ENCODE measurements around the gene SLIT3.
"Not testable (repeated sequence)": the region's sequence is repeated elsewhere in the genome, so short reads cannot be mapped to it uniquely, and the experiment has no call there.

The SLIT3 gene

DNA sequence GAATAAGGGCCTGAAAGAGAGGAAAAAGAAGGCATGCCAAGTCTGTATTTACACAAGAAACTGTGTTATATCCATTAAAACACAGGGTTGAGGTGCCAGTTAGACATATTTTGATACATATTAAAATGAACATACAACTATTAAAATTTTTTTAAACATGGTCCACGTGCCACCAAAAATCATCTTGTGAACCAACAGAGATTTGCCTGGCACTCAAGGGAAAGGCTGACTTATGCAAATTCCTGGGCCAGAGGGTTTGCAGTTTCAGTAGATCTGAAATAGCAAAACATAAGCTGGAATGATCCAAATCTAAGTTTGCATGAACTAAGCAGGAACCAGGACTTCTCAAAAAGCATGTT is 168.7 kb downstream of the SLIT3 start:
- DNase-seq = no peak

DNA sequence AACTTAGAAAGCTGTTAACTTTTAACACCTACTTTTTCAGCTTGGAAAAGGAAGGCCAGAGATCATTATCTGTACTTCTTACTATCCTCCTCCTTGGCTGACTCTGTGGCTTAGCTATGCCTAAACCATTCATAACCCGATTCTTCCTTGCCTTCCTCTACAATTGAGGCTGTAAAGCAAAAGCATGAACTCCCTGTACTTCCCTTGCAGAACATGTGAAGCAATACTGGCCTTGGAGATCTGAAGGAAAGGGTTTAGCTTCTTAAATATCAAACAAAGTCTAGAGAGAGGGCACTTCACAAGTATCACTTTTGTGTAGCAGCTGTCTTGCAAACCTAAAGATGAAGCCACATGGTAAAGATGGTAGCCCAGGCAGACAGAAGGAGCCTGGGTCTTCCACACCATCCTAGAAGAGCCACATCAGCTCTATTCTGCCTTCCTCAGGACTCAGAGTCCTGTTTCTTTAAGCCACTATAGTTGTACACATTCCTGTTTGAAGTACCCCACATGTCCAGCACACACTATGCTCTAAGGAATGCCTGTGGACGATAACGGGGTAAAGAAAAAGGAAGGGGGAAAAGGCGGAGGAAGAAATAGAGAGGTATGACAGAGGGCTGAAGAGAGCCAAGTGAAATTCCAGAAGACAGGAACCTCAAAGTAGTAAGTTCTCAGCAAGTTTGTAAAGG is 169.2 kb downstream of the SLIT3 start:
- DNase-seq = no peak

DNA sequence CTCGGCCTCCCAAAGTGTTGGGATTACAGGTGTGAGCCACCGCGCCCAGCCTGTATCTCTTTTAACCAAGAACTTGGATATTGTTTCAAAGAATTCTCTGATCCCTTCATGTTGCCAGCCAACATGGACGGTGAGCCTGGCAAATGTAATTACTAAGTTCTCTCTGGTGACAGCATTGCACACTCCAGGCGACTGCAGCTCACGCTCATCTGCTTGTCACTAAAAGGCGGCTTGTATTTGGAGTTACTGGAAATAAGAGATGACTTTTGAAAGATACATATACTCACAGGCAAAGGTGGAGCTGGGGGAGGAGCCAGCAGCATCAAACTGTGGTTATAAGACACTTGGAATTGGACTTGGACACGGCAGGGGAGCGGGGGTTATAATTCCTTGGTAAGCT is 172.3 kb downstream of the SLIT3 start:
- no peak for DNase-seq

DNA sequence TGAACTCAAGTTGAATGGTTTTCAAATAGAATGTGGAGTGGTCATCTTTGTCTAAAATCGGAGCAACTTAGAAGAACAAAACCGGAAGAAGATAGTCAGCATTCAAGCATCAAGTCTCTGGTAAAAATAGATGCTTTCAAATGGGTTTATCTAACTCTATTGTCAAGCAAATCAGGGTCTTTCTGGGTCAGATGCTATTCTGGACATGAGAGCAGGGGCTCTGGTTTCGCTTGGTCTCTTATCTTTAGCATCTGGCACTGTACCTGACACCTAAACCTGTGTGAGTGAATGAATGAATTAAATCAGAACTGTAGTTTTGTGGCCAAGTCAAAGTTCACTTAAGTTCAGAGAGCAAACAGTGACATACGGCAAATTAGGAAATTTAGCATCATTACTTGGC is 173.5 kb downstream of the SLIT3 start:
- no peak for DNase-seq

DNA sequence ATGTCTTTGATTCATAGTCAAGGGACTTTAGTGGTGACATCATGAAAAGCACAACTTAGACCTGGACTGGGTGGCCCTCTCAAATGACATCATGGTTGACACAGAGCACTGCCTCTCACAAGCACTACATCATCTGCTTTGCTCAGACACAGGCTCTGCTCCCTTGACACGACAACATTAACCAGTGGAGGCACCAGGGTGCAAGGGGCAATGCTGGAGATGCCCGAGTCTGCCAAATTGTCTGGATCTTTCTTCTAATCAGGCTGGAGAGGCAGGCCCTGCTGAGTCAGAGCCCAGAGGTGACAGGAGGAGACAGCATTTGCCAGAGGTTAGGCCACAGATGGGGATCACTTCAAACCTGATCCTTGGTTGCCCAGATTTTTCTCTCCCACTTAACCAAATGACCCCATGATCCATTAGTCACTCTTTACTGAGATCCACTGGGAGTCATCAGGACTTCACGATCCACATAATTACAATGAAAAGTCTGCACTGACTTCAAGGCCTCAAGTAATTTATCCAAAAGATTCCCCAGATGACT is 174.4 kb downstream of the SLIT3 start:
- no peak for DNase-seq

DNA sequence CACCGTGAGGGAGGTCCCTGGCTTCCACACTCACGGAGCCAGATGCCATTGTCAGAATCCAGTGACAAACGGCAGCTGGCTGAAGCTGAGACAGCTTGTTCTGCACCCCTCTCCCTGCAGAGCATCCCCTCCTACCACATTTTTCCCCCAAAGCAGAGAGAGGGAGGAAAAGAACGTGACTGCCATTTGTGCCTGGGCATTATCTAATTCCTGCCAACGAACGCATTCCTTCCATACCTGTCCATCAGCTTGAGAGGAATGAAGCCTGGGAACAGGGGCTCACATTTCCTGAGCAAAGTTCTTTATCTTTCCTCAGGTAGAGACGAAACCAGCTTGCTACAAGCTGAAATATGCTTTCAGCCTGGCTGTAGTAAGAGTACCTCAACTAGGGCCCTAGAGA is 175.4 kb downstream of the SLIT3 start:
- DNase-seq = no peak

DNA sequence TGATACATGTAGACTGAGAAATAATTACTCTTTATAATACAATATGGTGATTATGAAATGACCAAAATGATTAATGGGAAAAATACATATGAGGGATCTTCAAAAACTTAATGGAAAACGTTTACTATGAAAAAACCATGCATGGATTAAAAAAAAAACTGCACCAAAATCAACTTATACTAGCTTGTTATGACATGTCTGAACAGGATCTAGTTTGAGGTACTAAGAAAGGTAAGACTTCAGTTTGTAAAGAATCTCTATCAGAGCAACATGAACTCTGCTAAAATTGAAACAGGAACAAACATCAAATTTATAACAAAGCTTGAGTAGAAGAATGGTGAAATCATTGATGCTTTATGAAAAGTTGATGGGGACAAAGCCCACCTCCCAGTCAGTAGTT is 178.0 kb downstream of the SLIT3 start:
- no peak for DNase-seq

DNA sequence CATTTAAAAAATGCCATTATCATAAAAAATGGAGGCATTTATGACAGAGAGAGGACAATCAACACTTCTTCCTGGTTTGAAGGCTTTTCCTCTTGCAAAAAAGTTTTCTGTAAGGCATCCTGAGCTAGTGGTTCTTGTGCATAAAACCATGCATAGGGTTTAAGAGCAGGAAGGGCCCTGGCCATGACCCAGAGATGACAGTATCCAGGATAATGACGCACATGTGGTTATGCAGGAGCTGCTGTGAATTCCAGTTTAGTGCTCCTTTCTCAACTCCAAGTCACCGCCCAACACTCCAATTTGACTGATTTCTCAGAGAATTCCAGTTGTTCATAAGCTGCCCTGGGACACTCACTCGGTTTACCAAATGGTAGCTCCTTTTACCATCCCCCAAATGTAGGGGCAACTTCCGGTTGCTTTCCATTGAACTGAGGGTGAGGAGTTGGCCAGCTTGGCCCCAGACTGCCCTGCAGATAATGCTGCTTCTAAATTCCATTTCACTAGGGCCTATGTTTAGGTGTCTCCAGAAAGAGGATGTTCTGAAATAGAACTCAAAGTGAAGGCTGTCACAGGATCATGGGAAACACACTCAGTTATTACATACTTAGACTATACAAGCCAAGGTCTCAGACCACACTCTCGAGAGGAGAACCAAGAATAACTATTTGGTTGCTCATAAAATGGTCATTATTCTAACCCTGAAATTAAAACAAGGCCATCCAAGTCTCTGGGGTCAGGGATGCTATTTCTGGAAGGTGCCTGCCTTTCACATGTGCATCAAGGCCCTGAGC is 179.1 kb downstream of the SLIT3 start:
- DNase-seq = no peak

DNA sequence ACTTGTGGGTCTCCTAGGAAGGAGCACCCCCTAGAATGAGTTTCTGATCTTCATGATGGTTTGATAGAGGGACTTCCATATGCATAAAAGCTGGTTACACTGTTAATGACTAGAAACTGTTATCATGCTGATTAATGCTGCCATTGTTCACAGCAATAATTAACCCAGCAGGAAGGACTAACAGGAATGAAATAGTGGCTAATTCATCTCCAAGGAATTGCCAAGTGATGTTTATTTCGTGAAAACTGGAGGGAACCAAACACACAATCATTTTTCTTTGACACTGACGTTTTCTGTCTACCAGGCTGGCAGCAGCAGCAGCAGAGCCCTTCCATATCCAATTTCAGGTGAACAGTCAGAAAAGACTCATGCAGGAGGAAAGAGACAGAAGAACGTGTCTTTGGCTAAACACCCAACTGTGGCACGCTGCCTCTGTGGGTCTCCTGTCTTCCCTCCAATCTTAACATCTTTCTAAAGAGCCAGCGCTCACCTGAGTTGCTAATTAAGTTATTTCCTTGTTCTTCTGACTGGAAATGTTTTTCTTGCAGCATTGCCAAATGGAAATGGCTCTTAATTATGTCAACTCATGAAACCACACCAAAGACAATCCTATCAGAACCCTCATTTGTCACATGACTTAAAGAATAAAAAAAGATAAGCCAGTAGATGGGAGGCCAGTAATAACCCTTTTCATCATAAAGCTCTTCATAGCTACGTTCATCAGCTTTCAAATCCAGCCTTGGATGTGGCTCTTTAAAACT is 181.5 kb downstream of the SLIT3 start:
- DNase-seq = no peak

DNA sequence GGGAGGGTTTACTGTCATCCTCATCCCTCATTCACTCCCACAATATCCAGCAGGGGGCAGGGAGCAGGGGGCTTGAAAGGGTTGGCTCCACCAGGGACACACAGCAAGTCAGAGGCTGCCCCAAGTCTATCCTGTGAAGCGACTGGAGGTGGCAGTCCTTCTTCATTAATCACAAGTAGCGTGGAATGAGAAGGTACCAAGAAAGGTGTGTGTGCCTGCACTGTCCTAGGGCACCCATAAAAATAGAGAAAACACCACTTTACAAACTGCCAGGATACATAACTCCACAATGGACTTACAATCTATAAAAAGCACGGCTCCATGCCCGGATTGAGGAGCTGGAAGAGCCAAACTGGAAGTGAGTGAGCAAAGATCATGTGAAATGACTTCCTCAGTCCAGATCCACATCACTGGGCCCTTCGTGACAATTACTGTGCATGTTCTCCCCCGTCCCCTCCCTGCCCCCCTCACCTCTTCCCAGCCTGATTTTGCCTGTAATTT is 183.9 kb downstream of the SLIT3 start:
- DNase-seq = no peak

DNA sequence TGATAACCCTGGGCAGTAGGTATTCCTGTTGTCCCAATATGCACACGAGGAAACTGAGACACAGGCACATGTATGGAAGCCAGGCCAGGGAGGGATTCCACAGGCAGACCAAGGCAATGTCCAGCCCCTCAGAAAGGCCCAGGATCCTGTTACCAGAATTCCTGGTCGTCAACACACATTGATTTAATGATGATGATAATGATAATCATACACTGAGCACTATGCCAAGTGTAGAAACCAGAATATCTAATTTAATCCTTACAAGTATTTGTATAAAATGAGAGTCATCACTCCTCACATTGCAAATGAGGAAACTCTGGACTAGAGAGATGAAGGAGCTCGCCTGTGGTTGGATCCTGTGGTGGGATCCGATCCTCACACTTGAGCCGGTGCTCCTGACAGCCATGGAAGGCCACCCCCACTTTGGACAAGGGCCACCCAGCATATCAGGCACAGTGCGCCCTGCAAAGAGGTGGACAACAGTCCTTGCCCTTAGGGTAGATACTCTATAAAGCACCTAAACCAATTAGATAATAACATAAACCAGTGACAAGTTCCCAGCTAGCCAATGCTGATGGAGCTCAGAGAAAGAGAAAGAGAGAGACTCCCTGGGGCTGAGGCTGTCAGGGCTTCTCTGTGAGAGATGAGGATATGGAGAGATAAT is 185.3 kb downstream of the SLIT3 start:
- no peak for DNase-seq

DNA sequence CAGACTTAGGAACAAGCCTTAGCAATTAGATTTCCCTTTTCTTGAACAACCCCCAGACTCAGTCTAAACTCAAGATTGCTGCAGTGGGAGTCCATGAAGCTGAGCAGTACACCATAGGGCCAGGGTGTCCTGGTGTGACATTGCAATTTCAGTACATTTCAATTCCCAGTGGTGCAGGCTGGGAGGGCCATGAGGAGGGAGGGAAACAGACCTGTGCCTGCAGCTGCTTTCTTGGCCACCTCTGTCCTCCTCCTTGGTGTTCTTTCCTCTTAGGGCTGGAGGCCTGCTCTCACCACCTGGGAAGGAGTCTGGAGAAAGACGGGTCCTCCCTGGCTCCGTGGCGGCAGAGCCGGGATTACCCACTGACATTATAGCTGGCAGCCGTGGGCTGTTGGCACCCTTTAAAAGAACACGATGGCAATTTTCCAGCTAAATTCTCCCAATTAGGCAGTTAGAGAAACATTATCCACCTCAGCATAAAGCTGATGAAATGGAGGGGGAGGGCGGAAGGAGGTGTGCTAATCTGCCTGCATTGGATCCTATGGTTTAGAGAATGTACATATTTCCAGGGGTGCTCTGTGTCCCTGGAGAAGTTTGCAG is 186.4 kb downstream of the SLIT3 start:
- no peak for DNase-seq

DNA sequence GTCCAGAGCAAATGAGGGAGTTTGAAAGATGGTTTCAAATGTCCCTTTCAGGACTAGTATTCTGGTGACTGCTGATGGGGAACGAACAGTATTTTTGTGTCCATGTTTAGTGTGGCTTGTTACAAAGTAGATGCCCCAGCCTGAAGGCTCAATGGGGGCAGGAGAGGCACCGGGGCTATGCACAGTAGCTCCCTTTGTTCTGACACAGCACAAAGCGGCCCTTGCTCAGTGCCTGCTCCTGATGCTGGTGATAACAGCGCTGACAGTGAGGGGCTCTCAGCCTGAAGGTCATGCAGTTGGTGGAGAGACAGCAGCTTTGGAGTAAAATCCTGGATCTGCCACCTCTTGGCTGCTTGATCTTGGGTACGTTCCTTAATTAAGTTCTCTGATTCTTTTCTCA is 188.9 kb downstream of the SLIT3 start:
- no peak for DNase-seq

DNA sequence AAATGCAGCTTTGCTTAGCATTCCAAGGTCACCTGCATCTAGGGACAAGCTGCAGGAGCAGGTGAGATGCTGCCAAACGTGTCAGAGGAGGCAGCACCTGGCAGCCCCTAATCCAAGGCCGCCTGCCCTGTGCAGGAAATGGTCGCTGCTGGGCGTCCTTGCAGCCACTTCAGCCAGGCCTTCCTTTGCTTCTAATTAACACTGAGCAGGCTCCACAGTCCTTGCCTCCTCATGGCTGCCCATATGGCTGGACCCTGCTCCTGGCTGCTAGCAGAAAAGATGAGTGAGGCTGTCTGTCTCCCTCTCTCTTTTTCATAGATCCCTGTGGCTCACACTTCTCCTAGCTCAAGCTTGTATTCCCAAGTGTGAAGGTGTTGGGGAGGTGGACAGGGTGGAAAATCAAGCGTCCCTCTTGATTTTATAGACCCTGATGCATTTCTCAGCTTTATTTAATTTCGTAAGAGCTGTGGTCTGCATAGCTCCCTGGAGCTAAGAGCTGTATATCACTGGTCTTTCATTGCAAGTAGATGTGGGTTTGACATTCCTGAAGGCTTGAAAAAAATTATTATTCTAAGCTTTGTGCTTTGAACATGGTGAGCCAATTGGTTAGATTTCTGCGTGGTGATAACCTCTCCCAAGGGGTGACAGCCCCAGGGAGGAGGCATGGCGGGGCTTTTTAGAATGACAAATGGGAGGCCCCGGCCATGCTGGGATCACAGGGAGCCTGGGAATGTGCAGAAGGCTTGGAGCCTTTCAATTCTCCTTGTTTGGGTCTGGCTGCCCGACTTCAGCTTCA is 193.8 kb downstream of the SLIT3 start:
- no peak for DNase-seq

DNA sequence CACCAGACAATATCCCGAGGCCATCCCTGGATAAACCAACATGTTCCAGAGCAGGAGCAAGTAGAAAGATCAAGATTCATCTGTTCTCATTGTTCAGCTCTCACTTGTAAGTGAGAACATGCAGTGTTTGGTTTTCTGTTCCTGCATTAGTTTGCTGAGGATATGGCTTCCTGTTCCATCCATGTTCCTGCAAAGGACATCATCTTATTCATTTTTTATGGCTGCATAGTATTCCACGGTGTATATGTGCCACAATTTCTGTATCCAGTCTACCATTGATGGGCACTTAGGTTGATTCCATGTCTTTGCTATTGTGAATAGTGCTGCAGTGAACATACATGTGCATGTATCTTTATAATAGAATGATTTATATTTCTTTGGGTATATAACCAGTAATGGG is 195.4 kb downstream of the SLIT3 start:
- not testable (repeated sequence) for DNase-seq

DNA sequence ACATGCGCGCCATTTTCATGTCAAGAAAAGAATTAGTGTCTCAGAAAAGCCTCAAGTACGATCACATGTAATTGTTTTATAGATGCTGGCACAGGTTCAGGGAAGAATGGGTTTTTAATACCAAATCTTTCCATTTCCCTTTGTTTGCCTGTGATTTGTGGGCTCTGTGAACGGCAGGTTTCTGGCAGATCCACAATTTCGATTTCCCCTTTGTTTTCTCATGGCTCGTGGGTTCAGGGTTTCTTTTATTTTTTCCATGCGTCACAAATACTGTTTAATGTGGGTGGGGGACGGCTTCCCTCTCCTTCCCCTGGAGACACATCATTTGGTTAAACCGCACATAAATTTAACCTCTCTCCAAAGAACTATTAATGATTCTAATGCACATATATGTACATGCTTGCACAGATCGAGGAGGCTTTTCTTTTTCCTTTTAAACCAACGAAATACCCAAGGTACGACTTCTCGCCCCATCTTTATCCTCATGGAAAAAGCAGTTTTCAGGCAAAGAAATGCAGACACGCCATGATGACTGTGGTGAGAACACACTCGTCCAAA is 195.9 kb downstream of the SLIT3 start:
- no peak for DNase-seq

DNA sequence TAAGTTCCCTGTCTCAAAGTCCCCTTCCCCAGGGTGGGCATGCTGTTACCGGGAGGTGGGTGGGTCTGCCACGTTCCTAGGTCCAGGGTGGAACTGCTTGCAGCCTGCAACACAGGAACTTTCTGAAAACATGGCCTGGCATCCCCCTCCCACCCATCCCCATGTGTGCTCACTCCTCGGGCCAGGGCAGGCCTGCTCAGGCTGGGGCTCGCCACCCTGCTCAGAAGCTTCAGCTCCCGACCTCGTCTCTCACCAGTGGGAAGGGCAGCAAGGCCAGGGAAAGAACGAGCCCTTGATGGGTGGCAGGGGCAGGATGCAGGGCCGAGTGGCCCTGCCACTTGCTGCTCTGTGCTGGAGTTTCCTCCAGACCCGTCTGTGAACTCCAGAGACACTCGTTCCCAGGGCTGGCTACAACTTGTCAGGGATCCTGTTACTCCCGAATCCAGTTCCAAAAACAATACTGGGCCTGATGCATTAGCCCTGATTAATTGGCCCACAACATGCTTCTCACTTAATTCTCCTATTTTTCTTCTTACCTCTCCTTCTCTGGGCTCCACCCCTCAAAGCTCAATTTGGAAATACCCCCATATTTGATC is 197.3 kb downstream of the SLIT3 start:
- DNase-seq = no peak

DNA sequence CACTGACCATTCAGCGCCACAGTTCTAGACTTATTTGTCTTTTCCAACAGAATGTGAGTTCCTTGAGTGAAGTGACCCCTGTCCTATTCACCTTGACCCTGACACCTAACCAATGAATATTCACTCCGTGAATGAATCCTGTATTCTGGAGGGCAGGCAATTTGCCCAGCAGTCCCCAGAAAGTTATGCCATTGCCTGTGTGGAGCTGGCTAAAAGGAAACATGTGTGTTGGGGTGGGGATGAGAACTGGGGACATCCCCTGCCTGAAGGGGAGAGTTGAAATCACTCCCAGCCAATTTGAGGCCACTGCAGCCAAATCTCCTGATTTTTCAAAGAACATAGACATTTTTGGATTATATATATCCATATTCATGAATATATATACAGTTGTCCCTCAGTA is 199.0 kb downstream of the SLIT3 start:
- no peak for DNase-seq

DNA sequence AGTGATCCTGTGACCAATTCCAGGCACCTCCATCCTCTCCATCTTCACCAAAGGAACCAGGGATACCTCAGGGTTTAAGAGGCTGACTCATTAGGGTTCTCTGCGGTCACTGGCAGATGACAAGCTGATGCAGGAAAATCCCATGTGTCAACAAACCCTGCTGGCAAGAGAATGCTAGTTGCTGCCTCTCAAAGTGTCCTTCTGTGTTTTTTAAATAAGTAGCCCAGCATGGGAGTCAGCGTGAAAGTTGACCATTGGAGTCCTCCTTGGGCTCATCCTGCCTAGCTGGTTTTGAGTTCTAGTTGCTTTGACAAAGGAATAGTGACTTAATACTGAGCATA is 200.2 kb downstream of the SLIT3 start:
- no peak for DNase-seq

DNA sequence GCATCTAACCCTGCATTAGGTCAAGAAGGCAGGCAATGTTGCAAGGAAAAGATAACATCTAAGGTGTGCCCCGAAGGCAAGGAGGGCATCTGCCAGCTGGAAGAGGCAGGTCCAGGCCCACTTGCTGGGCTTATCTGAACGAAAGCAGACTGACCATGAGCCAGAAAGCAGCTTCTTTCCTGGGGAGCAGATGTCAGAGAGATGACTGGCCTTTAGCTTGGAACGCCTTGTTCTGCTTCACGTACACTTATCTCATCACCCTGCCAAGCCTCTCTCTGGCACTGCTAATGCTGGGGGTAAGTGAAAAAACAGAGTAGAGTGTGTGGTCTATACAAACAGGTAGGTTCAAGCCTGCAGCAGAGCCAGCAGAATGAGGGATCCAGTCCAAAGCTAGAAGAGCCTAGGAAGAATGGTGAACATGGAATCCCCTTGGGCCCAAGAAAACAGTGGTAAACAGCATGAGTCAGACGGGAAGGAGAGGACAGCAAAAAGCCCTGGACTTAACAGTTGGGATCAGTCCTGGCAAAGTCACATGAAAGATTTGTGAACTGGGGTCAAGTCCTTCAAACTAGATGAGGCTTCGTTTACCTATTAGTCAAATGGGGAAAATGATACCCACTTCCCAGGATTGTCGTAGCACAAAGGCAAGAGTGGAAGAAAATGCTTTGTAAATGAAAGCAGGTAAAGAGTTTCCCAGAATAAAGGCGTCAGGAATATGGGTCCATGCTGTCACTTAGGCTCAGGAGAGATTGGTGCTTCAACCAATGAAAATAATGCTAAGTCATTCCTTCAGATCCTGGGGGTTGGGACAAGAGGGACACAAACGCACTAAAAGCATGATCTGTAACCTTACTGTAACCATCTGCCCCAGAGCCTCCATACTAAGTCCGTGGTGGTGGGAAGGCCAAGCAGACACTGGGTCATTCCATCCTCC is 200.9 kb downstream of the SLIT3 start:
- no peak for DNase-seq

Measured in GF-D8 (cell line).